Measurements from ENCODE around the gene USP43. TPM values are rescaled to one million over a fixed set of nuclear protein-coding genes. Genes with fewer than 3 reads are reported as not detected.

The USP43 gene
- polyA plus RNA-seq, 2 of the 4 experiments (the other 2 are of a cell fraction), result 3.4 to 4.0 TPM

GRCh38 chr17:9714801-9715200 lies 69.5 kb downstream of the USP43 start:
- 90% methylated on average over 6 of the region's 6 CpGs for WGBS (ENCODE audit: missing lambda C conversion rate)
- CTCF ChIA-PET, result interaction anchor here (2.5 kb wide), 1 partner anchor 246 kb away, joined by 6 read pairs; no protein-coding TSS in a partner anchor
- 0 out of 6 replicates have a peak, but pooled peaks of 1 of the 2 experiments have one; percentile 43 for ATAC-seq
- Histone ChIP-seq H3K4me2 (no peak overlapping the region), H3K4me1 (no peaks in the 10 kb centered on the region), H3K9me3 (no peaks in the 10 kb centered on the region), H3K27ac (no peak overlapping the region), H3K4me3 (no peak overlapping the region)
- no peak for FAIRE-seq
- TF ChIP-seq HOXB5 (CRISPR knock-in tag; IDR thresholded peaks at IDR 0.05) (no peak), FOSB (CRISPR knock-in tag; IDR thresholded peaks at IDR 0.05) (no peak), BHLHE40 (IDR thresholded peaks at IDR 0.05; ENCODE audit: low read depth, low read length) (no peak)
- POLR2A ChIA-PET, result no interaction called here
- no peak for DNase-seq (ENCODE audit: low read depth in 1 of 2, low spot score in 1 of 2)

GRCh38 chr17:9715503-9716016 lies 70.2 kb downstream of the USP43 start:
- Histone ChIP-seq H3K4me3 (no peak overlapping the region), H3K4me2 (no peak overlapping the region), H3K27ac (no peak overlapping the region), H3K4me1 (no peaks in the 10 kb centered on the region), H3K9me3 (no peaks in the 10 kb centered on the region)
- CTCF ChIA-PET, result no interaction called here
- ATAC-seq, result no peak
- TF ChIP-seq CBX2 (IDR thresholded peaks at IDR 0.05; ENCODE audit: borderline replicate concordance, low read depth) (no peak), FOXS1 (CRISPR knock-in tag; IDR thresholded peaks at IDR 0.05) (no peak), GATA3 (IDR thresholded peaks at IDR 0.05; ENCODE audit: borderline replicate concordance) (no peak), CEBPB (IDR thresholded peaks at IDR 0.05) (no peak), TP53 (CRISPR knock-in tag; IDR thresholded peaks at IDR 0.05) (no peak), NR3C1 (IDR thresholded peaks at IDR 0.05) (no peak), EHF (CRISPR knock-in tag; IDR thresholded peaks at IDR 0.05) (no peak), SREBF2 (IDR thresholded peaks at IDR 0.05) (no peak), EP300 (IDR thresholded peaks at IDR 0.05) (no peak), CHD4 (IDR thresholded peaks at IDR 0.05; ENCODE audit: borderline replicate concordance) (no peak), HOXB13 (CRISPR knock-in tag; IDR thresholded peaks at IDR 0.05; ENCODE audit: low read depth) (no peak), BHLHE40 (IDR thresholded peaks at IDR 0.05; ENCODE audit: low read depth, low read length) (no peak), RCOR1 (IDR thresholded peaks at IDR 0.05; ENCODE audit: low read depth, low read length) (no peak), NFE2L2 (conservative IDR thresholded peaks at IDR 0.05; ENCODE audit: low read length) (no peak), BCL3 (IDR thresholded peaks at IDR 0.05) (no peak), PHF8 (IDR thresholded peaks at IDR 0.05; ENCODE audit: borderline replicate concordance, low read depth) (no peak), JUNB (IDR thresholded peaks at IDR 0.05) (no peak), RFX5 (IDR thresholded peaks at IDR 0.05) (no peak), ESRRA (IDR thresholded peaks at IDR 0.05; ENCODE audit: borderline replicate concordance, low read length) (no peak), FOSB (CRISPR knock-in tag; IDR thresholded peaks at IDR 0.05) (no peak)
- FAIRE-seq, result peak; percentile 80
- POLR2A ChIA-PET, result no interaction called here
- DNase-seq (ENCODE audit: low read depth in 1 of 2, low spot score in 1 of 2), result no peak
- 82% methylated on average over 1 of the region's 1 CpG for WGBS (ENCODE audit: missing lambda C conversion rate)

GRCh38 chr17:9725575-9725974 lies 80.3 kb downstream of the USP43 start:
- WGBS (ENCODE audit: missing lambda C conversion rate), result 81% methylated on average over 9 of the region's 9 CpGs
- DNase-seq (ENCODE audit: low read depth in 1 of 2, low spot score in 1 of 2), result peak in 1 of 2 experiments; percentile 19
- Histone ChIP-seq H3K9me3 (no peaks in the 10 kb centered on the region), H3K4me1 (peaks cover 13% of the 10 kb centered on the region), H3K27ac (no peak overlapping the region), H3K4me3 (no peak overlapping the region), H3K4me2 (no peak overlapping the region)
- no peak for TF ChIP-seq EP300 (IDR thresholded peaks at IDR 0.05)
- TF ChIP-seq RAD21 (conservative IDR thresholded peaks at IDR 0.05 in 1 of 2, IDR thresholded peaks at IDR 0.05 in 1 of 2), result peak in 1 of 2 experiments; percentile 27; a peak in 3 of 5 replicates
- ChIA-PET CTCF (interaction anchor here (0.9 to 19.0 kb wide), 14 partner anchors 9 to 257 kb away, joined by 3 to 344 read pairs (median 6); partner anchors contain the start of genes CFAP52 and USP43), POLR2A (no interaction called here)
- no peak for FAIRE-seq
- ATAC-seq, result 0 out of 6 replicates have a peak, but pooled peaks have one; percentile 12 to 22

All from A549 (cell line).